ENCODE measurements around the gene GTF2H2C_2.
"Not testable (repeated sequence)": the region's sequence is repeated elsewhere in the genome, so short reads cannot be mapped to it uniquely, and the experiment has no call there.

DNA sequence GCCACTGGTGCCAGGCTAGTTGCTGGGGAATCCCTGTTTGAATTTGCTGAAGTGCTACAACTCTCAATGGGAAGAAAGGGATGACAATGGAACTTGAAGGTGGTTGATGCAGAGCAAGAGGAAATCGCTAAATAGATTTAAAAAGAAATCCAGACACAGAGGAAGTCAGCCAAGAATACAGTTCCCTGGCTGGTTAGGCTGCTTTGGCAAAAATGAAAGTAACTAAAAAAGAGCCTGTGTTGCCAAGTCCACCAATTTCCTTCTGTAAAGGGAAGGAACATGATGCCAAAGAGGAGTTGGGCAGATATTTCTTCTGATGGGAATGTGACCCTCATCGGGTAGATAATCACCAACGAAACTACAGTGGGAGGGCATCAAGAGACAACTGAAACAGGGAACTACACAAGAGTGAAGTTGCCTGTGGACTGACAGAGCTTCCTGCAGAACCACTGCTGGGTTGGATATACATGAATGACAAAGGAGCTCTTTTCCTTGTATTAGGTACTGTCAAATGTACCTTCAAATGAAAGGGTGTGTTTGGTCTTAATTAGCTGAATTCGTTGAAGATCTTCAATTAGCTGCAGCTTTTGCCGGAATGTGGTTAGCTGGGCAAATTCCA is 49.0 kb downstream of the GTF2H2C_2 start:
- TF ChIP-seq, protein P1, sequence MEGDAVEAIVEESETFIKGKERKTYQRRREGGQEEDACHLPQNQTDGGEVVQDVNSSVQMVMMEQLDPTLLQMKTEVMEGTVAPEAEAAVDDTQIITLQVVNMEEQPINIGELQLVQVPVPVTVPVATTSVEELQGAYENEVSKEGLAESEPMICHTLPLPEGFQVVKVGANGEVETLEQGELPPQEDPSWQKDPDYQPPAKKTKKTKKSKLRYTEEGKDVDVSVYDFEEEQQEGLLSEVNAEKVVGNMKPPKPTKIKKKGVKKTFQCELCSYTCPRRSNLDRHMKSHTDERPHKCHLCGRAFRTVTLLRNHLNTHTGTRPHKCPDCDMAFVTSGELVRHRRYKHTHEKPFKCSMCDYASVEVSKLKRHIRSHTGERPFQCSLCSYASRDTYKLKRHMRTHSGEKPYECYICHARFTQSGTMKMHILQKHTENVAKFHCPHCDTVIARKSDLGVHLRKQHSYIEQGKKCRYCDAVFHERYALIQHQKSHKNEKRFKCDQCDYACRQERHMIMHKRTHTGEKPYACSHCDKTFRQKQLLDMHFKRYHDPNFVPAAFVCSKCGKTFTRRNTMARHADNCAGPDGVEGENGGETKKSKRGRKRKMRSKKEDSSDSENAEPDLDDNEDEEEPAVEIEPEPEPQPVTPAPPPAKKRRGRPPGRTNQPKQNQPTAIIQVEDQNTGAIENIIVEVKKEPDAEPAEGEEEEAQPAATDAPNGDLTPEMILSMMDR (IDR thresholded peaks at IDR 0.05; ENCODE audit: low read depth, low read length, poor library complexity, severe bottlenecking): not testable (repeated sequence)
- TF ChIP-seq EZH2phosphoT487 (IDR thresholded peaks at IDR 0.05; ENCODE audit: borderline replicate concordance, low read length): not testable (repeated sequence)
